Measurements from ENCODE around the gene RGPD3.

The RGPD3 gene

GRCh38 chr2:106363791-106364190 lies 104.4 kb downstream of the RGPD3 start (continued):
- TF ChIP-seq ZNF148 (tag by site-specific recombination; IDR thresholded peaks at IDR 0.05; ENCODE audit: borderline replicate concordance): no peak
- no peak for TF ChIP-seq ZNF623 (tag by site-specific recombination; IDR thresholded peaks at IDR 0.05)
- TF ChIP-seq ZNF274 (IDR thresholded peaks at IDR 0.05; ENCODE audit: low read length): no peak
- no peak for TF ChIP-seq ZNF274 (tag by site-specific recombination; IDR thresholded peaks at IDR 0.05; ENCODE audit: borderline replicate concordance)
- TF ChIP-seq PRDM2 (tag by site-specific recombination; IDR thresholded peaks at IDR 0.05; ENCODE audit: borderline replicate concordance): no peak
- TF ChIP-seq ZNF449 (tag by site-specific recombination; IDR thresholded peaks at IDR 0.05): no peak

- H3K4me1 ChIP-seq (ENCODE audit: control insufficient read depth, insufficient read depth, low read length): no peaks in the 10 kb centered on the region
- no peak overlapping the region for H3K27ac ChIP-seq (ENCODE audit: extremely low read depth, low read depth, low read length)
- ChIA-PET CTCF (no interaction called here), POLR2A (no interaction called here)
- no peak overlapping the region for H3K4me3 ChIP-seq (ENCODE audit: low read depth, low read length)
- H3K36me3 ChIP-seq (ENCODE audit: control insufficient read depth in 2 of 2, insufficient read depth in 1 of 2, low read length in 2 of 2): no peaks in the 10 kb centered on the region
- H3K9me3 ChIP-seq (ENCODE audit: control insufficient read depth, insufficient read depth, low read depth, low read length): no peaks in the 10 kb centered on the region
- no peak for TF ChIP-seq ZNF19 (tag by site-specific recombination; IDR thresholded peaks at IDR 0.05; ENCODE audit: low read depth)
- TF ChIP-seq PRDM2 (tag by site-specific recombination; IDR thresholded peaks at IDR 0.05; ENCODE audit: borderline replicate concordance): no peak
- TF ChIP-seq GFI1B (tag by site-specific recombination; IDR thresholded peaks at IDR 0.05): no peak
- TF ChIP-seq ZNF664 (tag by site-specific recombination; IDR thresholded peaks at IDR 0.05): no peak
- TF ChIP-seq ZSCAN5A (tag by site-specific recombination; IDR thresholded peaks at IDR 0.05): no peak
- TF ChIP-seq YY2 (tag by site-specific recombination; IDR thresholded peaks at IDR 0.05): no peak
- no peak for TF ChIP-seq BCL6B (tag by site-specific recombination; IDR thresholded peaks at IDR 0.05)
- no peak for TF ChIP-seq ZNF148 (tag by site-specific recombination; IDR thresholded peaks at IDR 0.05; ENCODE audit: borderline replicate concordance)
- TF ChIP-seq ZNF433 (tag by site-specific recombination; IDR thresholded peaks at IDR 0.05; ENCODE audit: low read depth): no peak
These were observed 105.4 kb downstream of the RGPD3 start for GRCh38 chr2:106362789-106363188.

All from HEK293 (cell line).